Measurements from ENCODE around the gene NRG3. TPM values are rescaled to one million over a fixed set of nuclear protein-coding genes. Genes with fewer than 3 reads are reported as not detected.

Gene NRG3
- total RNA-seq, 4 donors from 2014 or later: 0.20 to 1.1 (median 0.84) TPM; not detected in 1

DNA sequence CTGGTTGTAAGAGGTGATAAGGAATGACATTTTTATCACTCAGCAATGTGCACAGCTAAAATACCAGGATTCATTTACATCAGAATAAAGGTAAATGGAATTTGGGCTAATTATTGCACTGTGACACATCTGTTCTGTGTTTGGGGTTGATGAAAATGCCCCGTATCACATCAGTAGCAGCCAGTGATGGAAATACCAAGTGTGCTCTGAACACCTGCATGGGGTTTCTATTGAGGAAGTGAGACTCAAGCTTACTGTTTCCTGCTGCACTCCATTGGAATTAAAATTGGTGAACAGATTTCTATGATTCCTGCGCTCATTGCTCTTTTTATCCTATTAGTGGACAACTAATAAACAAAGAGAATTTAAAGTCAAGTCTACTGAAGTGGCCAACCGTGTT is 296.9 kb downstream of the NRG3 start:
- H3K9me3 ChIP-seq: no peaks in the 10 kb centered on the region
- no peak for DNase-seq (ENCODE audit: low spot score in 2 of 2)
- no peak overlapping the region for H3K4me3 ChIP-seq
- TF ChIP-seq EP300 (IDR thresholded peaks at IDR 0.05) (no peak), POLR2A (IDR thresholded peaks at IDR 0.05) (no peak)
- TF ChIP-seq, protein P1, sequence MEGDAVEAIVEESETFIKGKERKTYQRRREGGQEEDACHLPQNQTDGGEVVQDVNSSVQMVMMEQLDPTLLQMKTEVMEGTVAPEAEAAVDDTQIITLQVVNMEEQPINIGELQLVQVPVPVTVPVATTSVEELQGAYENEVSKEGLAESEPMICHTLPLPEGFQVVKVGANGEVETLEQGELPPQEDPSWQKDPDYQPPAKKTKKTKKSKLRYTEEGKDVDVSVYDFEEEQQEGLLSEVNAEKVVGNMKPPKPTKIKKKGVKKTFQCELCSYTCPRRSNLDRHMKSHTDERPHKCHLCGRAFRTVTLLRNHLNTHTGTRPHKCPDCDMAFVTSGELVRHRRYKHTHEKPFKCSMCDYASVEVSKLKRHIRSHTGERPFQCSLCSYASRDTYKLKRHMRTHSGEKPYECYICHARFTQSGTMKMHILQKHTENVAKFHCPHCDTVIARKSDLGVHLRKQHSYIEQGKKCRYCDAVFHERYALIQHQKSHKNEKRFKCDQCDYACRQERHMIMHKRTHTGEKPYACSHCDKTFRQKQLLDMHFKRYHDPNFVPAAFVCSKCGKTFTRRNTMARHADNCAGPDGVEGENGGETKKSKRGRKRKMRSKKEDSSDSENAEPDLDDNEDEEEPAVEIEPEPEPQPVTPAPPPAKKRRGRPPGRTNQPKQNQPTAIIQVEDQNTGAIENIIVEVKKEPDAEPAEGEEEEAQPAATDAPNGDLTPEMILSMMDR (IDR thresholded peaks at IDR 0.05): no peak
- no peaks in the 10 kb centered on the region for H3K36me3 ChIP-seq
- H3K27ac ChIP-seq: no peak overlapping the region
- H3K4me1 ChIP-seq: no peaks in the 10 kb centered on the region
- WGBS, 2 donors: 77 to 85% methylated on average over 3 of the region's 3 CpGs
- H3K27me3 ChIP-seq: no peaks in the 10 kb centered on the region

DNA sequence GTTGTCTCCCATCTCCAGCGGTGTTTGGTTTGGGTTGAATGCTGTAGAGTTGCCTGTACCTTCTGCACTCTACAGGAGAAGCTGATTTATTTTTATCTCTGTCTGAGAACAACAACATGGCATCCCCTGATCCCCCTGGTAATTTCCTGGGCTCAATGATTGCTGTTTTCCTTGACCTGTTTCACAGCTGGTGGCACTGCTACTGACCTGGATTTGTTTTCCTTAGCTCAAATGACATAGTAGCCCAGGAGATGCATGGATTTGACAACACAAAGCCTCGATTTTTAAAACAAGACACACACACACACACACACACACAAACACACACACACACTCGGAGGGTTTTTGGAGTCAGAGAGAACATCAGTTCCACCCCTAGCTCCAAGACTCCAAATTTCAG is 301.6 kb downstream of the NRG3 start:
- H3K9me3 ChIP-seq: peaks cover 0 to 5% (median 0%) of the 10 kb centered on the region in 4 donors
- no peaks in the 10 kb centered on the region for H3K27me3 ChIP-seq
- no peak for DNase-seq (ENCODE audit: low spot score in 2 of 2)
- WGBS, 2 donors: 66 to 77% methylated on average over 3 of the region's 3 CpGs
- H3K36me3 ChIP-seq: no peaks in the 10 kb centered on the region
- no peak for TF ChIP-seq EP300 (IDR thresholded peaks at IDR 0.05)
- TF ChIP-seq, protein P1 (IDR thresholded peaks at IDR 0.05): no peak
- TF ChIP-seq POLR2A (IDR thresholded peaks at IDR 0.05): no peak
- no peak overlapping the region for H3K4me3 ChIP-seq
- H3K4me1 ChIP-seq: no peaks in the 10 kb centered on the region
- no peak overlapping the region for H3K27ac ChIP-seq

DNA sequence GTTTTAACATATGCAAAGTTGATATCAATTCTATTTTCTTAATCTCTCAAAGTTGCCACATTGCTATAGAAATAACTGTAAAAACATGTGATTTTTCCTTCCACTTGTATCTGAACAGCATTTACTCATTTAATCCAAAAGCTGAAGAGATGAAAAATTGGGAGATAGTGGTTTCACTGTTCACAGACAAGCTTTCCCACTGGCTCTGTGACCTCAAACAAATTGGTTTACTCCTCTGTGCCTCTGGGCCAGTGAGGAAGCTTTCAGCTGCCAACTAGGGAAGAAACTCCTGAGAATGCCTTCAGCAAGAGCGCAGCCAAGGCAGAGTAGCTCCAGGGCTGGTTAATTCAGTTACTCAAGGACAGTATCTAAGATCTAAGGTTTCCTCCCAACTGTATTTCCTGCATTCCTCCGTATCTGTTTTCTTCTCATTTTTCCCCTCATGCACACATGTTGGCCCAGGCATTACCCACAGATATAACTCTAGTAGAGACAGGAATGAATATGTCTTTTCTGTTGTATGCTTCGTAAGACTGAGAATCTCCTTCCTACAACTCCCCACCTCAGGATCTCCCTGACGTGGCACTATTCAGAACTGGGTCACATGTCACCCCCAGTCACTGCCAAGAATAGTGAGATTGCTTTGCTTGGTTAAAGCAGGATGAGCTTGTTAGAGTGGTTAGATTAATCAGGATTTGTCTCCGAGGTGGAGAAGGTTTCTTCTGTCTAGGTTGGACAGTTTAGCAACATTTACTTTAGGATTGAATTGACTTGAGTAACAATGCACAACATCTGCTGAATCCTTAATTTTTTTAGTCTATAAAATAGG is 315.7 kb downstream of the NRG3 start:
- no peak for DNase-seq (ENCODE audit: low spot score in 2 of 2)
- TF ChIP-seq, protein P1 (IDR thresholded peaks at IDR 0.05): no peak
- TF ChIP-seq EP300 (IDR thresholded peaks at IDR 0.05): no peak
- TF ChIP-seq POLR2A (IDR thresholded peaks at IDR 0.05): no peak
- no peak overlapping the region for H3K27ac ChIP-seq
- H3K9me3 ChIP-seq: peaks cover 0 to 2% (median 0%) of the 10 kb centered on the region in 4 donors
- H3K36me3 ChIP-seq: no peaks in the 10 kb centered on the region
- no peak overlapping the region for H3K4me3 ChIP-seq
- no peaks in the 10 kb centered on the region for H3K27me3 ChIP-seq
- H3K4me1 ChIP-seq: no peaks in the 10 kb centered on the region
- WGBS, 2 donors: 60 to 69% methylated on average over 5 of the region's 5 CpGs

DNA sequence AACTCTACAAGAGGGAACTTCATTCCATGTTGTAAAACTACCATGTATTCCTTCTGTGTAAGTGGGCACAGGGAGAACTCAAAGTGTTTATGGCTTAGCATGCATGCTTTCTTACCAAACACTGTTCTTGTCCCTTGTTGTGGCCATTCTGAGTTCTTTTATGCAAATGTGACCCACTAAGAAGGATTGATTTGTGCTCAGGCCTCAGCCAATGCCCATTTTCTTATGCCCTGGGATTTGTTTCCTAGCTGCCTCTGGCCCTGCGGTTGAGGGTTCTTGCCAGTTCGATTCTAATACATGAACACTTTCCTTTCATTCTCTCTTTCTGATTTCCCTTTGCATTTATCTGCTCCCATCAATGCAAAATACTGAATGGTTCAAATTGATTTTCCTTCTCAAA is 316.7 kb downstream of the NRG3 start:
- Histone ChIP-seq H3K27ac (no peak overlapping the region), H3K9me3 (peaks cover 0 to 2% (median 0%) of the 10 kb centered on the region in 4 donors), H3K27me3 (no peaks in the 10 kb centered on the region), H3K36me3 (no peaks in the 10 kb centered on the region), H3K4me1 (no peaks in the 10 kb centered on the region), H3K4me3 (no peak overlapping the region)
- 72 to 77% methylated on average over 2 of the region's 2 CpGs for WGBS, 2 donors
- TF ChIP-seq EP300 (IDR thresholded peaks at IDR 0.05) (no peak), POLR2A (IDR thresholded peaks at IDR 0.05) (no peak)
- TF ChIP-seq, protein P1 (IDR thresholded peaks at IDR 0.05): no peak
- DNase-seq (ENCODE audit: low spot score in 2 of 2): no peak

DNA sequence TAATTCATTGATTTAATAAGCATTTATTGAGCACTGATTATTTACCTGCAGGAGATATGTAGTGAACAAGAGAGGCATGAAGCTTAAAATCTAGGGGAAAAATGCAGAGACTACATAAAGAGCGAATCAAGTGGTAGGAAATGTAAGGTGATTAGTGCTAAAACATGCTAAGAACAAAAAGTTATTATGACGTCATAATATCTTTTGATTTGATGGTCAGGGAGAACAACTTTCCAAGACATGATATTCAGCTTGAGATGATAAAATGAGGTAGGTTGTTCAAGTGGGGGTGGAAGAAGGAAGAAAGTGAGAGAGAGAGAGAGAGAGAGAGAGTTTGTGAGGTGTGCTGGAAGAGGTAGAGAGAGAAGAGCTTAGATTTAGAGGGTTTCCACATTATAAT is 317.7 kb downstream of the NRG3 start:
- H3K4me3 ChIP-seq: no peak overlapping the region
- peaks cover 0 to 2% (median 0%) of the 10 kb centered on the region in 4 donors for H3K9me3 ChIP-seq
- H3K36me3 ChIP-seq: no peaks in the 10 kb centered on the region
- no peaks in the 10 kb centered on the region for H3K27me3 ChIP-seq
- no peaks in the 10 kb centered on the region for H3K4me1 ChIP-seq
- 82 to 85% methylated on average over 2 of the region's 2 CpGs for whole genome bisulfite sequencing, 2 donors
- no peak overlapping the region for H3K27ac ChIP-seq
- no peak for TF ChIP-seq POLR2A (IDR thresholded peaks at IDR 0.05)
- no peak for TF ChIP-seq EP300 (IDR thresholded peaks at IDR 0.05)
- TF ChIP-seq, protein P1 (IDR thresholded peaks at IDR 0.05): no peak
- DNase-seq (ENCODE audit: low spot score in 2 of 2): no peak

Measured in tibial nerve (tissue), 4 donors.